Duodenal mucosa (tissue), 2 donors: ENCODE results near the gene C21orf91.

Experiments used
- H3K27ac ChIP-seq: one replicate; pipeline ENCODE4 v1.7.0; 2013; ENCODE audit warnings: low read depth, low read length
- H3K27me3 ChIP-seq, 2 donors: one replicate each; pipeline ENCODE4 v1.7.0; 2013; ENCODE audit warnings: low read length in 2 of 2, control low read depth in 1 of 2; ENCODE audit not compliant: insufficient read depth in 2 of 2, control insufficient read depth in 1 of 2
- H3K36me3 ChIP-seq, 2 donors: one replicate each; pipeline ENCODE4 v1.7.0; 2013; ENCODE audit warnings: low read length in 2 of 2, control low read depth in 1 of 2; ENCODE audit not compliant: insufficient read depth in 2 of 2, control insufficient read depth in 1 of 2
- H3K4me1 ChIP-seq, 2 donors: one replicate each; pipeline ENCODE4 v1.7.0; 2013; ENCODE audit warnings: low read length in 2 of 2, control low read depth in 1 of 2; ENCODE audit not compliant: insufficient read depth in 2 of 2, control insufficient read depth in 1 of 2
- H3K4me3 ChIP-seq, 2 donors: one replicate each; pipeline ENCODE4 v1.7.0; 2013; ENCODE audit warnings: low read length in 2 of 2, low read depth in 1 of 2
- H3K9ac ChIP-seq, 2 donors: one replicate each; pipeline ENCODE4 v1.7.0; 2013; ENCODE audit warnings: low read length in 2 of 2, low read depth in 1 of 2
- H3K9me3 ChIP-seq, 2 donors: one replicate each; pipeline ENCODE4 v1.7.0; 2013; ENCODE audit warnings: low read length in 2 of 2, control low read depth in 1 of 2; ENCODE audit not compliant: control insufficient read depth in 1 of 2

C21orf91 gene

DNA sequence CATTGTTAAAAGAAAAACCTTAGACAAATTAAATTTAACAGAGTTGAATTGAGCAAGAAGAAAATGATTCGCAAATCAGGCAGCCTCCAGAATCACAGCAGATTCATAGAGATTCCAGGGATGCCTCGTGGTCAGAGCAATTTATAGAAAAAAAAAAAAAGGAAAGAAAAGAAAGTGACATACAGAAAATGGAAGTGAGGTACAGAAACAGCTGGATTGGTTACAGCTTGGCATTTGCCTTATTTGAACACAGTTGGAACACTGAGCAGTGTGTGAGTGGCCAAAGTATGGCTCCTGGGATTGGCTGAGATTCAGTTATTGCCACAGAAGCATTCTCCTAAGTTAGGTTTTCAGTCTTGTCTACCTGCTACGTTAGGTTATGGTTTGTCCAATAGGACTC, 9.1 kb upstream of the C21orf91 start:
- H3K27me3 ChIP-seq = no peaks in the 10 kb centered on the region
- no peaks in the 10 kb centered on the region for H3K4me1 ChIP-seq
- no peak overlapping the region for H3K27ac ChIP-seq
- H3K4me3 ChIP-seq = no peak overlapping the region
- no peaks in the 10 kb centered on the region for H3K36me3 ChIP-seq
- no peak overlapping the region for H3K9ac ChIP-seq
- no peaks in the 10 kb centered on the region for H3K9me3 ChIP-seq

DNA sequence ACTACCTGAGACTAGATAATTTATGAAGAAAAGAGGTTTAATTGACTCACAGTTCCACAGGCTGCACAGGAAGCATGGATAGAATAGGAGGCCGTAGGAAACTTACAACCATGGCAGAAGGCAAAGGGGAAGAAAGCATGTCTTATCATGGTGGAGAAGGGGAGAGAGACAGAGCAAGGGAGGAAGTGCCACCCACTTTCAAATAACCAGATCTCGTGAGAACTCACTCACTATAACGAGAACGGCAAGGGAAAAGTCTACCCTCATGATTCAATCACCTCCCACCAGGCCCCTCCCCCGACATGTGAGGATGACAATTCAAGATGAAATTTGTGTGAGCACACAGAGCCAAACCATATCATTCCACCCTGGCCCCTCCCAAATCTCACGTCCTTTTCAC, 4.7 kb upstream of the C21orf91 start:
- no peaks in the 10 kb centered on the region for H3K36me3 ChIP-seq
- no peak overlapping the region for H3K4me3 ChIP-seq
- H3K27me3 ChIP-seq = no peaks in the 10 kb centered on the region
- no peak overlapping the region for H3K9ac ChIP-seq
- no peaks in the 10 kb centered on the region for H3K9me3 ChIP-seq
- H3K27ac ChIP-seq = no peak overlapping the region
- peaks cover 0 to 6% of the 10 kb centered on the region in 2 donors for H3K4me1 ChIP-seq

DNA sequence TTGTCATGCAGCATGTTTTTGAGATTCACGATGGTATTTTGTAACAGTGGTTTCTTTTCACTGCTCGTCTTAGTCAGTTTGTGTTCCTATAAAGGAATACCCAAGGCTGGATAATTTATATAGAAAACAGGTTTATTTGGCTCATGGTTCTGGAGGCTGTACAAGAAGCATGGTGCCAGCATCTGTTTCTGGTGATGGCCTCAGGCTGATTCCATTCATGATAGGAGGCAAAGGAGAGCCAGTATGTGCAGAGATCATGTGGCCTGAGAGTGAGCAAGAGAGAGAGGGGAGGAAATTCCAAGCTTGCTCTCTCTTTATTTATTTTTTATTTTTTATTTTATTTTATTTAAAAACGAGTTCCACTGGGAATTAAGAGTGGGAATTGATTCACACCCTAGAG, 2.0 kb upstream of the C21orf91 start:
- Histone ChIP-seq H3K9me3 (no peaks in the 10 kb centered on the region), H3K4me3 (no peak overlapping the region), H3K27me3 (no peaks in the 10 kb centered on the region), H3K4me1 (peaks cover 0 to 13% of the 10 kb centered on the region in 2 donors), H3K36me3 (no peaks in the 10 kb centered on the region), H3K27ac (no peak overlapping the region), H3K9ac (no peak overlapping the region)

DNA sequence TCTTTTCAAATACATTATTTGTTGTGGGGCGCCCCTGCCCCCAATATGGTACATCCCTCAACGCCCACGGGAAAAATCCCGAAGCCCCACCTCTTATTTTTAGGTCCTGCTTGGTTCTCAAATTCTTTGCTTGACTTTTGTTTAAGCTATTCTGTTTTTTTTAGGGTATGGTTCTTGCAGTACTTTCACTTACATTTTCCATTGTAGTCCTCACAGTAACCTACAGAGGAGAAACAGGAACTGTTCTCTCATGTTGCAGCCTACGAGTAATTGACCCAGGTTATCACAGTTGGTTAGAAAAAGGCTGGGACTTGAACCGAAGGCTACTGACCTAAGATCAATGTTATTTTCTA, 697 bp upstream of the C21orf91 start:
- peak overlapping the region; percentile 81 to 96 for H3K4me3 ChIP-seq
- peak overlapping the region; percentile 79 to 81 for H3K9ac ChIP-seq
- H3K36me3 ChIP-seq = no peaks in the 10 kb centered on the region
- H3K9me3 ChIP-seq = no peaks in the 10 kb centered on the region
- peak overlapping the region; percentile 92 for H3K27ac ChIP-seq
- H3K4me1 ChIP-seq = peaks cover 0 to 13% of the 10 kb centered on the region in 2 donors
- no peaks in the 10 kb centered on the region for H3K27me3 ChIP-seq

DNA sequence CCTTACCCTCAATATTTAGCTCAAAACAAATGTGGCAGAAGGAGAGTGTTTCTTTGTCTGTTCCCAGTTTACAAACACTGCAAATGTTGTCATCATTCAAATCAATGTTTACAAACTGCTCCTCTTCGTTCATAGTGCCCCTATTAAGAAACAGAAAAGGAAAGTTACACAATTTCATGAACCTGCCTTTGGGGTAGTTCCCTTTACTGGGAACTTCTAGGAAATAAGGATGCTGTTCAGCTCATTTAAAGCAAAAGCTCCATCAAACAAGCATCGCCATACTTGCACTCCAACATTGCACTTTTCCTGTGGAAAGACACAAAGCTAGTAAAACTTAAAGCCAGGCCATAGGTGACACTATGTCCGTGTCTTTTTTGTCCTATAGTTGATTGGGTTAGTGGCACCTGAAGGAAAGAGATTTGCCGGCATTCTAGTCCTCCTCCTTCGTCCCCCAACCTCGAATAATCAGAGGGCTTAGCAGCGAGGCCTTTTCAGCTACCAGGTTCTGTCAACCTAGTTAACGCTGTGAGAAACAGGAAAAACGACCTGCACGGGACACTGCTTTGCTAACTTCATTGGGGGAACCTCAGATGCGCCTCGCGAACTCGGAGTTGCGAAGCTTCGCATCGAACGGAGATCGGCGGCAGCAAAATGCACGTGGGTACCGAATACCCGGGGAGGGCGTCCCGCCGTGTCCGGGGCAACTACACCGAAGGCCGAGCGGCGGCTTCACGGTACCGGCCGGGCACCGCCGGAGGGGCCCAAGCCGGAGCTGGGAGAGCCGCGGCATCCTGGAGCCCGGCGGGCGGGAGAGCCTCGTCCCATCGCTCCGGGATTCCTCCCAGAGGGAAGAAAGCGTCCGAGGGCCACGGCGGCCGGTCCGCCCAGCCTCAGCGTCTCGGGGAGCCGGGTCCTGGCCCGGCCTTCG, 706 bp downstream of the C21orf91 start:
- Histone ChIP-seq H3K9me3 (no peaks in the 10 kb centered on the region), H3K27ac (peak overlapping the region; percentile 92), H3K4me1 (peaks cover 12 to 13% of the 10 kb centered on the region in 2 donors), H3K36me3 (peaks cover under 1 to 10% of the 10 kb centered on the region in 2 donors), H3K9ac (peak overlapping the region; percentile 79 to 81), H3K4me3 (peak overlapping the region; percentile 81 to 96), H3K27me3 (no peaks in the 10 kb centered on the region)

DNA sequence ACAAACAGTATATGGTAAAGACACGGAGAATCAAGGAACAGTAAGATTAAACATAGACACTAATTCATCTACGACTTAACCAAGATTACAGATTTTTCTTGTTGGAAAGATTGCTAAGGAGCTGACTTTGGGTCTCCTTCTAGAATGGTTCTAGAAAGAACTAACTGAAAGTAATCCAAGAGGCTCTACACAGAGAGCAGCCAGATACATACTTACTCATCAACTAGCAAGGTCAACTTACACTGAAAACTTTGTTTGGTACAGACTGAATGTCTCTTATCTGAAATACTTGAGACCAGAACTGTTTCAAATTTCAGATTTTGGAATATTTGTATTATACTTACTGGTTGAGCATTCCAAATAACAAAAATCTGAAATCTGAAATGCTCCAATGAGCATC, 5.8 kb downstream of the C21orf91 start:
- Histone ChIP-seq H3K36me3 (peaks cover 25 to 41% of the 10 kb centered on the region in 2 donors), H3K9me3 (peaks cover 5 to 7% of the 10 kb centered on the region in 2 donors), H3K27me3 (no peaks in the 10 kb centered on the region), H3K9ac (no peak overlapping the region), H3K27ac (no peak overlapping the region), H3K4me1 (peaks cover 6 to 13% of the 10 kb centered on the region in 2 donors), H3K4me3 (no peak overlapping the region)

DNA sequence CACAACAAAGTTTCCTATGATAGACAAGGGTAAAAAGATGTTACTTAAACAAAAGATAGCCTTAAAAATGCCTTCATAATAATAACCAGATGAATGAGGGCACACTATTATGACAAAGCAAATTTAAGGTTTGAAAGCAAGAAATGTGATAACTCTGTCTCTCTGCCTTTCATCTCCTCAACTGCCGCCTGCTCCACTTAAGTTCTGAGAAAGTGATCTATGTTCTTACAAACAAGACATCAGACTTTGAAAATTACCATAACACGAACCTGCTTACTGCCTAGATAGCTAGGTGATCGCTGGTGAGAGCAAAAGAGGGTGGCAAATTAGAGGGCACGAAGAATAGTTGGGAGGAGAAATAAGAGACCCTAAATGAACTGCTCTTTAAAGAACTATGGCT, 13.2 kb downstream of the C21orf91 start:
- Histone ChIP-seq H3K4me1 (no peaks in the 10 kb centered on the region), H3K27me3 (no peaks in the 10 kb centered on the region), H3K9ac (no peak overlapping the region), H3K9me3 (peaks cover 11 to 16% of the 10 kb centered on the region in 2 donors), H3K27ac (no peak overlapping the region), H3K36me3 (peaks cover 27 to 29% of the 10 kb centered on the region in 2 donors), H3K4me3 (no peak overlapping the region)

DNA sequence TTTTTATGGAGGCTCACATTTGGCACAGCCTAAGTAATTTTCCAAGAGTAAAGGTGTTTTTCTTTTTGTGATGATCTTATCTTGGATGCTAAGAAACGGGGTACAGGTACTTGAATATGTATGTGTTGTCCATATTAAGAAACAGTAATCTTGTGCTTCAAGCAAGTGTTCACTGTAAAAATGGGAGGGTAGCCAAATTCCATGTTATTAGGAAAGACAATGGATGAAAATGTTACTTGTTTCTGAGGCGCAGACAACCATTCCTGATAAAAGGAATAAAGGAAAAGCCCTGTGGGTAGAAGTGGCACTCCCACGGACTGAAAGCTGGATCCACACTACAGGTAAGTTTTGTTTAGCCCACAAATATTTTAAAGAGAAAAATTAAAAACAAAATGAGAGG, 15.6 kb downstream of the C21orf91 start:
- Histone ChIP-seq H3K27ac (no peak overlapping the region), H3K9ac (no peak overlapping the region), H3K4me3 (no peak overlapping the region), H3K9me3 (peaks cover 8 to 11% of the 10 kb centered on the region in 2 donors), H3K36me3 (peaks cover 9 to 13% of the 10 kb centered on the region in 2 donors), H3K27me3 (no peaks in the 10 kb centered on the region), H3K4me1 (no peaks in the 10 kb centered on the region)

DNA sequence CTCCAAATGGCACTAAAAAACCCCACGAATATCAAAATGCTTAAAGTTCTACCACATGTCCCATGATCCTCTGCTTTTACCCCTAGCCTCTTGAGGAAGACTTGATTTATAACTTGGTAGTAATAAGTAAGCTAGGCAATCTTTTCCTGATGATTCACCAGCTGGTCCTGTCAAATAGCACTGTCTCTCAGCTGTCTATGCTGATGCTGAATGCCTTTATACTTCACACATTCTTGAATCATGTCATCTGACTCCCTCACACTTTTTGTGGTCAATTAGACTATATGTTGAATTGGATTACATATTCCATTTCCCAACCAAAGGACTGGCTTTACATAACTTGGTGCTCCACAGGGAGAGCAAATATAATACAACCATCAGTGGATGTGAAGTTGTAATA, 16.6 kb downstream of the C21orf91 start:
- Histone ChIP-seq H3K27me3 (no peaks in the 10 kb centered on the region), H3K36me3 (peaks cover 0 to 9% of the 10 kb centered on the region in 2 donors), H3K4me3 (no peak overlapping the region), H3K9ac (no peak overlapping the region), H3K27ac (no peak overlapping the region), H3K9me3 (peaks cover 0 to 1% of the 10 kb centered on the region in 2 donors), H3K4me1 (no peaks in the 10 kb centered on the region)

DNA sequence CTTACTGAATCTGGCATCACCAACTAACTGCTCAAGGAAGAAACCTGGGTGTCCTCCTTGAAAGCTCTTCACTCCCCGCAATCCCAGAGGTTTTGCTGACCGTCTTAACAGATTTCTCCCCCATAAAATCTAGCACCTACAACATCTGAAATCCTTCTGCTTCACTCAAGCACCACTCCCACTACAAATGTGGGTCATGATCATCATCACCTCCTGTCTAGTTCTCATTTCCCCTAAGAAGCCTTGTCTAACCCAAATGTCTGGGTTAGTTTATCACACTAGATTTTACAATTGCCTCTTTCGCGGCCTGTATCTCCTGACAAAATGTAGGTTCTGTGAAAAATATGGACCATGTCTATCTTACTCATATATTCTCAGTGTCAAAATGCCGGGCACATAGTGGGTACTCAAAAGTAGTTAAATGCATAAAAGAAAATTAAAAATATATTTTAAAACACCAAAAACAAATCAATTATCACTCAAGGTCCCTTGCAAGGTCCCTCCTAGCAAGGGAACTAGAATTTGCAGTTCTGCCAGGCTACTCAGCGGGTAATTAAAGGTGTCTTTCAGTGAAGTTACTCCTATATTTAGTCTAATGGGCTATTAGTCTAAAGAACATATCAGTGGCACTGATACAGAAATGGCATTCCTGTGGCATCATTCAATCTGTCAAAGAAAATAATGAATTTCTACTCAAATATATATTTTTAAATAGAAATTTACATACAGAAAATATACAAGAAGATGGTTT, 19.6 kb downstream of the C21orf91 start:
- H3K27ac ChIP-seq = no peak overlapping the region
- no peaks in the 10 kb centered on the region for H3K9me3 ChIP-seq
- H3K4me3 ChIP-seq = no peak overlapping the region
- H3K9ac ChIP-seq = no peak overlapping the region
- H3K36me3 ChIP-seq = peaks cover 0 to 6% of the 10 kb centered on the region in 2 donors
- peaks cover 0 to 17% of the 10 kb centered on the region in 2 donors for H3K4me1 ChIP-seq
- no peaks in the 10 kb centered on the region for H3K27me3 ChIP-seq
